WTC11 (cell line): ENCODE results near the gene DENND4A. TPM values are rescaled to one million over a fixed set of nuclear protein-coding genes. Genes with fewer than 3 reads are reported as not detected.

Experiments used
- ATAC-seq: fragments of 200-7000 bp; cut with Tn5 transposase; 2 replicates; pipeline ENCODE4 v1.10.0; 2021; ENCODE audit warnings: mild to moderate bottlenecking, moderate library complexity
- CTCF ChIA-PET: fragments of 300-600 bp; sonication (Branson Sonifier 250); formaldehyde crosslinking; loops from one replicate; lab custom pipeline; 2021; ENCODE audit warnings: antibody characterized with exemption; lab: Charles Lee
- POLR2A ChIA-PET: fragments of 350-600 bp; sonication (Branson Sonifier 250); formaldehyde crosslinking; loops from one replicate; lab custom pipeline; 2021; ENCODE audit warnings: antibody characterized with exemption; lab: Charles Lee
- DNase-seq: peaks from one replicate; pipeline ENCODE4 v3.0.0; 2021; ENCODE audit warnings: low spot score
- H3K27ac Mint-ChIP-seq: 2 replicates; pipeline ENCODE4 v1.8.0; 2021; ENCODE audit warnings: mixed read lengths
- H3K27me3 Mint-ChIP-seq: 2 replicates; pipeline ENCODE4 v1.8.0; 2021; ENCODE audit warnings: low read depth, mild to moderate bottlenecking, moderate library complexity, mixed read lengths
- H3K36me3 Mint-ChIP-seq: 2 replicates; pipeline ENCODE4 v1.8.0; 2021; ENCODE audit warnings: mixed read lengths
- H3K4me1 Mint-ChIP-seq: 2 replicates; pipeline ENCODE4 v1.8.0; 2022; ENCODE audit warnings: mixed read lengths
- H3K4me3 Mint-ChIP-seq: 2 replicates; pipeline ENCODE4 v1.8.0; 2021; ENCODE audit warnings: mild to moderate bottlenecking, moderate library complexity, mixed read lengths
- H3K9me3 Mint-ChIP-seq: 2 replicates; pipeline ENCODE4 v1.8.0; 2021; ENCODE audit warnings: mixed read lengths
- AFF4 ChIP-seq: sonication (generic); formaldehyde crosslinking; IDR thresholded peaks from 2 replicates; pipeline ENCODE4 v1.8.1; 2023; ENCODE audit warnings: mild to moderate bottlenecking, missing genetic modification reagents, borderline replicate concordance
- ATF1 ChIP-seq: sonication (generic); formaldehyde crosslinking; IDR thresholded peaks from 2 replicates; pipeline ENCODE4 v1.8.1; 2023; ENCODE audit warnings: mild to moderate bottlenecking, moderate library complexity, missing genetic modification reagents
- ATF3 ChIP-seq: sonication (generic); formaldehyde crosslinking; conservative IDR thresholded peaks from 2 replicates; pipeline ENCODE4 v1.8.1; 2022; ENCODE audit warnings: mild to moderate bottlenecking, missing genetic modification reagents
- CTCF ChIP-seq: fragments of 200-600 bp; IDR thresholded peaks from 2 replicates; pipeline ENCODE4 v1.8.0; 2022; ENCODE audit warnings: antibody characterized with exemption
- E2F5 ChIP-seq: sonication (generic); formaldehyde crosslinking; IDR thresholded peaks from 2 replicates; pipeline ENCODE4 v1.8.1; 2022; ENCODE audit warnings: mild to moderate bottlenecking, moderate library complexity, missing genetic modification reagents
- FOXJ3 ChIP-seq: sonication (generic); formaldehyde crosslinking; IDR thresholded peaks from 2 replicates; pipeline ENCODE4 v1.9.0; 2021; ENCODE audit warnings: missing genetic modification reagents, mild to moderate bottlenecking, borderline replicate concordance
- FOXK1 ChIP-seq: sonication (generic); formaldehyde crosslinking; IDR thresholded peaks from 2 replicates; pipeline ENCODE4 v1.8.0; 2022; ENCODE audit warnings: mild to moderate bottlenecking, moderate library complexity, missing genetic modification reagents
- IRF2 ChIP-seq: sonication (generic); formaldehyde crosslinking; IDR thresholded peaks from 2 replicates; pipeline ENCODE4 v1.8.0; 2022; ENCODE audit warnings: low read depth, missing genetic modification reagents, borderline replicate concordance
- JUN ChIP-seq: sonication (generic); formaldehyde crosslinking; IDR thresholded peaks from 2 replicates; pipeline ENCODE4 v1.8.0; 2023; ENCODE audit warnings: mild to moderate bottlenecking, missing genetic modification reagents
- KAT7 ChIP-seq: sonication (generic); formaldehyde crosslinking; IDR thresholded peaks from 2 replicates; pipeline ENCODE4 v1.8.1; 2023; ENCODE audit warnings: missing genetic modification reagents, mild to moderate bottlenecking, borderline replicate concordance
- NR1H2 ChIP-seq: sonication (generic); formaldehyde crosslinking; IDR thresholded peaks from 2 replicates; pipeline ENCODE4 v1.9.0; 2021; ENCODE audit warnings: mild to moderate bottlenecking, moderate library complexity, missing genetic modification reagents
- TCF7 ChIP-seq: sonication (generic); formaldehyde crosslinking; IDR thresholded peaks from 2 replicates; pipeline ENCODE4 v1.8.0; 2022; ENCODE audit warnings: mild to moderate bottlenecking, low read depth, missing genetic modification reagents, moderate library complexity
- USF1 ChIP-seq: sonication (generic); formaldehyde crosslinking; IDR thresholded peaks from 2 replicates; pipeline ENCODE4 v1.8.0; 2022; ENCODE audit warnings: mild to moderate bottlenecking, missing genetic modification reagents
- ZMAT4 ChIP-seq: fragments of 250-450 bp; sonication (Bioruptor Pico); IDR thresholded peaks from 2 replicates; pipeline ENCODE4 v1.9.0; 2021; ENCODE audit warnings: mild to moderate bottlenecking
- ZNF317 ChIP-seq: sonication (generic); formaldehyde crosslinking; IDR thresholded peaks from 2 replicates; pipeline ENCODE4 v1.8.1; 2023; ENCODE audit warnings: low read depth, mild to moderate bottlenecking, moderate library complexity, missing genetic modification reagents, borderline replicate concordance
- ZNF425 ChIP-seq: fragments of 250-450 bp; sonication (Bioruptor Pico); conservative IDR thresholded peaks from 2 replicates; pipeline ENCODE4 v1.9.0; 2021; ENCODE audit warnings: mild to moderate bottlenecking
- ZNF532 ChIP-seq: fragments of 250-450 bp; sonication (Bioruptor Pico); IDR thresholded peaks from 2 replicates; pipeline ENCODE4 v1.9.0; 2021; ENCODE audit warnings: mild to moderate bottlenecking, borderline replicate concordance
- total RNA-seq: library from RNA; stranded (reverse); gene quantifications from 3 replicates; pipeline ENCODE4 v1.2.3, GENCODE V29; 2021

The DENND4A gene
- total RNA-seq, 1 experiment from 2014 or later, result 5.7 TPM

GRCh38 chr15:65759441-65759840 lies 32.7 kb downstream of the DENND4A start:
- Mint-ChIP-seq H3K27me3 (no peaks in the 10 kb centered on the region), H3K9me3 (no peaks in the 10 kb centered on the region), H3K4me1 (no peaks in the 10 kb centered on the region), H3K27ac (no peak overlapping the region), H3K4me3 (no peak overlapping the region), H3K36me3 (no peaks in the 10 kb centered on the region)
- ChIA-PET CTCF (no interaction called here), POLR2A (interaction anchor here (0.6 kb wide), 1 partner anchor 47 kb away, joined by 4 read pairs; no protein-coding TSS in a partner anchor)
- ATAC-seq (no peak), DNase-seq (no peak)
- no peak for TF ChIP-seq FOXK1 (CRISPR knock-in tag)
- no peak for TF ChIP-seq NR1H2 (CRISPR knock-in tag)
- TF ChIP-seq USF1 (CRISPR knock-in tag), result no peak
- no peak for TF ChIP-seq KAT7 (CRISPR knock-in tag)
- TF ChIP-seq JUN (CRISPR knock-in tag), result no peak

- TF ChIP-seq ZNF425 (CRISPR knock-in tag), result no peak
- no peak for TF ChIP-seq ZNF317 (CRISPR knock-in tag)
- TF ChIP-seq ZMAT4 (CRISPR knock-in tag), result no peak
- no peak for TF ChIP-seq CTCF
- TF ChIP-seq E2F5, result no peak
- TF ChIP-seq ATF3, result no peak
- TF ChIP-seq IRF2, result no peak
- no peak for TF ChIP-seq TCF7 (CRISPR knock-in tag)
- TF ChIP-seq ZNF532 (CRISPR knock-in tag), result no peak
- no peak for TF ChIP-seq AFF4 (CRISPR knock-in tag)
- TF ChIP-seq ATF1 (CRISPR knock-in tag), result no peak
- TF ChIP-seq FOXJ3, result no peak
- Mint-ChIP-seq H3K4me1 (no peaks in the 10 kb centered on the region), H3K27ac (no peak overlapping the region), H3K9me3 (no peaks in the 10 kb centered on the region), H3K4me3 (no peak overlapping the region), H3K36me3 (no peaks in the 10 kb centered on the region), H3K27me3 (no peaks in the 10 kb centered on the region)
- ATAC-seq (no peak), DNase-seq (no peak)
- POLR2A ChIA-PET, result no interaction called here
- CTCF ChIA-PET, result no interaction called here
Measured at GRCh38 chr15:65758242-65758641, 33.9 kb downstream of the DENND4A start.
